Adrenal gland (tissue), 5 donors: ENCODE results near the gene TMEM45B.

ENCODE experiments used
- CTCF ChIP-seq, 6 experiments: fragments of 450-650 bp in 4 of 6; fragments of 200-600 bp in 2 of 6; sonication (generic) in 1 of 6; IDR thresholded peaks; 1 replicate in 5 of 6; 2 replicates in 1 of 6; pipeline versions ENCODE4 v1.5.1 to v1.8.0; 2016 to 2021; ENCODE audit warnings: antibody characterized with exemption in 6 of 6, mild to moderate bottlenecking in 2 of 6, moderate library complexity in 1 of 6
- POLR2A ChIP-seq, 2 donors: fragments of 450-650 bp; IDR thresholded peaks; one replicate each; pipeline ENCODE4 v1.6.1; 2017; ENCODE audit warnings: antibody characterized with exemption in 2 of 2, mild to moderate bottlenecking in 2 of 2, moderate library complexity in 1 of 2
- donor health status: DM: no; HTN: no; CAD: no.

GRCh38 chr11:129817534-129818051 lies 1.9 kb downstream of the TMEM45B start:
- TF ChIP-seq CTCF (IDR thresholded peaks at IDR 0.05) (no peak), POLR2A (IDR thresholded peaks at IDR 0.05) (no peak)
